ENCODE measurements around the gene NFKB1. TPM values are rescaled to one million over a fixed set of nuclear protein-coding genes. Genes with fewer than 3 reads are reported as not detected.

NFKB1 gene
- polyA plus RNA-seq, 1 donor (not counting 4 experiments of a cell fraction or from before 2014, with no cell fraction given), result 21.8 TPM

- Histone ChIP-seq H3K9ac (ENCODE audit: control insufficient read depth, extremely low read depth, insufficient read depth, low read length) (peak overlapping the region; percentile 97), H4K20me1 (ENCODE audit: control insufficient read depth, extremely low read depth, insufficient read depth, low read length) (no peaks in the 10 kb centered on the region), H3K9me3 (ENCODE audit: control insufficient read depth, low read depth, low read length) (no peaks in the 10 kb centered on the region), H3K36me3 (ENCODE audit: control insufficient read depth in 2 of 2, extremely low read depth in 1 of 2, insufficient read depth in 2 of 2, low read length in 2 of 2) (no peaks in the 10 kb centered on the region), H3K27ac (ENCODE audit: control insufficient read depth, insufficient read depth, low read length) (peak overlapping the region; percentile 97), H3K4me2 (ENCODE audit: control insufficient read depth, extremely low read depth, insufficient read depth, low read depth, low read length) (peak overlapping the region; percentile 82), H3K4me1 (ENCODE audit: control insufficient read depth, extremely low read depth, insufficient read depth, low read length) (peaks cover 19% of the 10 kb centered on the region), H2AFZ (ENCODE audit: control insufficient read depth, low read length) (no peak overlapping the region), H3K79me2 (ENCODE audit: control insufficient read depth, insufficient read depth, low read length) (peaks cover 61% of the 10 kb centered on the region), H3K27me3 (ENCODE audit: control insufficient read depth, extremely low read depth, insufficient read depth, low read length) (no peaks in the 10 kb centered on the region), H3K4me3 (ENCODE audit: control insufficient read depth in 2 of 3, extremely low read depth in 1 of 3, insufficient read depth in 2 of 3, low read depth in 1 of 3, low read length in 3 of 3) (peak overlapping the region; percentile 90 to 95 (median 92)), H3K9me1 (ENCODE audit: control insufficient read depth, extremely low read depth, insufficient read depth, low read length) (no peaks in the 10 kb centered on the region)
- no peak for TF ChIP-seq EZH2 (IDR thresholded peaks at IDR 0.05; ENCODE audit: low read length)
- TF ChIP-seq CTCF (optimal IDR thresholded peaks at IDR 0.05 in 1 of 3, IDR thresholded peaks at IDR 0.05 in 1 of 3, conservative IDR thresholded peaks at IDR 0.05 in 1 of 3; ENCODE audit: extremely low read depth in 1 of 3, insufficient read depth in 2 of 3, low read length in 3 of 3), result no peak
- DNase-seq (ENCODE audit: low read depth, low spot score) (no peak), FAIRE-seq (no peak)
- dilution Hi-C loops (cut with MboI; ENCODE audit: extremely low pct_ligation_motif_present, low sequenced_read_pairs), result no loop called here
These were observed 2.2 kb downstream of the NFKB1 start for GRCh38 chr4:102503301-102503746.

- Histone ChIP-seq H3K9ac (ENCODE audit: control insufficient read depth, extremely low read depth, insufficient read depth, low read length) (peak overlapping the region; percentile 97), H3K27me3 (ENCODE audit: control insufficient read depth, extremely low read depth, insufficient read depth, low read length) (no peaks in the 10 kb centered on the region), H3K9me3 (ENCODE audit: control insufficient read depth, low read depth, low read length) (no peaks in the 10 kb centered on the region), H3K79me2 (ENCODE audit: control insufficient read depth, insufficient read depth, low read length) (peaks cover 69% of the 10 kb centered on the region), H3K4me3 (ENCODE audit: control insufficient read depth in 2 of 3, extremely low read depth in 1 of 3, insufficient read depth in 2 of 3, low read depth in 1 of 3, low read length in 3 of 3) (peak overlapping the region in 2 of 3 experiments; percentile 90 to 95), H2AFZ (ENCODE audit: control insufficient read depth, low read length) (no peak overlapping the region), H4K20me1 (ENCODE audit: control insufficient read depth, extremely low read depth, insufficient read depth, low read length) (no peaks in the 10 kb centered on the region), H3K4me2 (ENCODE audit: control insufficient read depth, extremely low read depth, insufficient read depth, low read depth, low read length) (peak overlapping the region; percentile 82), H3K9me1 (ENCODE audit: control insufficient read depth, extremely low read depth, insufficient read depth, low read length) (no peaks in the 10 kb centered on the region), H3K36me3 (ENCODE audit: control insufficient read depth in 2 of 2, extremely low read depth in 1 of 2, insufficient read depth in 2 of 2, low read length in 2 of 2) (no peaks in the 10 kb centered on the region), H3K4me1 (ENCODE audit: control insufficient read depth, extremely low read depth, insufficient read depth, low read length) (peaks cover 19% of the 10 kb centered on the region), H3K27ac (ENCODE audit: control insufficient read depth, insufficient read depth, low read length) (peak overlapping the region; percentile 97)
- dilution Hi-C loops (cut with MboI; ENCODE audit: extremely low pct_ligation_motif_present, low sequenced_read_pairs), result no loop called here
- FAIRE-seq (no peak), DNase-seq (ENCODE audit: low read depth, low spot score) (no peak)
- TF ChIP-seq CTCF (optimal IDR thresholded peaks at IDR 0.05 in 1 of 3, IDR thresholded peaks at IDR 0.05 in 1 of 3, conservative IDR thresholded peaks at IDR 0.05 in 1 of 3; ENCODE audit: extremely low read depth in 1 of 3, insufficient read depth in 2 of 3, low read length in 3 of 3) (no peak), EZH2 (IDR thresholded peaks at IDR 0.05; ENCODE audit: low read length) (no peak)
These were observed 3.0 kb downstream of the NFKB1 start for GRCh38 chr4:102503831-102504786.

Measured in keratinocyte (primary cell).